GM19452 (cell line): Measurements from ENCODE around the gene SCAPER.
"Not testable (repeated sequence)": the region's sequence is repeated elsewhere in the genome, so short reads cannot be mapped to it uniquely, and the experiment has no call there.

Source experiments
- ATAC-seq: cut with Tn5 transposase; IDR thresholded peaks from one replicate; pipeline ENCODE4 v1.9.1; 2021; ENCODE audit not compliant: unreplicated experiment

SCAPER gene

DNA sequence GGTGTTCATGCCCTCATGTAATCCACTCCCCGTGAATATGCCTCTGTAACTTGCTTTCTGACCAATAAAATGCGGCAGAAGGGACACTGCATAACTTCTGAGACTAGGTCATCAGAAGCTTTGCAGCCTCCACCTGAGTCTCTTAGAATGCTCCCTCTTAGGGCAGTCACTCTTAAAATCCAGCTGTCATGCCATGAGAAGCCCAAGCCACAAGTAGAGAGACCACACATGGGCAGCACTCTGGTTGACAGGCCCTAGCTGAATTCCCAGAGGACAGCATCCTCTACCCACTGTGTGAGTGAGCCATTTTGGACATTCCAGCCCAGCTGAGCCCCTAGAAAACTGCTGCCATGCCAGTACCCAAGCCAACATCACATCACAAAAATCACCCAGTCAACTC lies 41.4 kb downstream of the SCAPER start:
- ATAC-seq, result no peak

DNA sequence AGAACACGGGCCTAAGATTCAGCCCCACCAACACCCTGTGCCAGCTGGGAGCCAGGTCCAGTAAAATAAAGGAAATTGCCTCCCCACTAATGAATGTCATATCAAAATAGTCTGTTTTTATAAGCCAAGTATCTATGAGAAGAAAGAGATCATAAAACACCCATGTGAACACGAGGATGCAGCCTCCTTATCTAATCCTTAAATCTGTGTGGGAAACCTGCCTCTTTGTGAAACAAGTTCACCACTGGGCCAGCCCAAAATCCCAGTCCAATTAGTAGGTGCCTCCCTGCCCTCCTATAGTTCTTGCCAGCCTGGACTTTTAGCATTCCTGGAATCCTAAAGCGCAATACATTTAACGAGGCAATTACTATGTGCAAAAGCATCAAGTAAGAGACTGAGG lies 42.0 kb downstream of the SCAPER start:
- no peak for ATAC-seq

- ATAC-seq, result no peak
Measured at GRCh38 chr15:76861815-76862397, 43.2 kb downstream of the SCAPER start.

- ATAC-seq, result no peak
Measured at GRCh38 chr15:76860201-76860600, 44.9 kb downstream of the SCAPER start.

DNA sequence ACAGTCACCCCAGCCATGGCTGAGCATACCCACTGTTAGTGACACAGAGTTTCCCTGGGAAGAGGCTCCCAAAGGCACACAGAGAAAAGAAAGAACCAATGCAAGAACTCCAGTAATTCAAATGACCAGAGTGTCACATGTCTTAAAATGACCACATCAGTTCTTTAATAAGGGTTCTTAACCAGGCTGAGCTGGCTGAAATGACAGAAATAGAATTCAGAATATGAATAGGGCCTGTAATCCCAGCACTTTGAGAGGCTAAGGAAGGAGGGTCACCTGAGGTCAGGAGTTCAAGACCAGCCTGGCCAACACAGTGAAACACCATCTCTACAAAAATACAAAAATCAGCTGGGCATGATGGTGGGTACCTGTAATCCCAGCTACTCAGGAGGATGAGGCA lies 54.8 kb downstream of the SCAPER start:
- not testable (repeated sequence) for ATAC-seq

GRCh38 chr15:76846782-76847181 lies 58.4 kb downstream of the SCAPER start:
- ATAC-seq, result no peak

GRCh38 chr15:76844096-76844495 lies 61.0 kb downstream of the SCAPER start:
- no peak for ATAC-seq

DNA sequence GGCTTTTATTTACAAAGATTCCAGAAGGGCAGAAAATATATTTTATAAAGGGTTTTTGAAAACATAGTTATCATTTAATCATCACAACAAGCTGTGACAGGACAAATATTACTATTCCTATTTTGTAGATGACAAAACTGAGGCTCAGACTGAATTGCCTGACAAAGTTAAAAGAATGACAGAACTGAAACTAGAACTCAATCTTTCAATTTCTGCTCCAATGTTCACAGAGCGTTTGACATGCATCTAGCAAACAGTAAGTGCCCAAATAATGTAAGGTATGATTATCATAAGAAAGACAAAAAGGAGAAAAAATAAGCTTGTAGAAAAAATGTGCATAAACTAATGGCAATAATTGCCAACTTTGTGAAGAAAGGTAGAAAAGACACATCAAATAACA lies 61.9 kb downstream of the SCAPER start:
- no peak for ATAC-seq

DNA sequence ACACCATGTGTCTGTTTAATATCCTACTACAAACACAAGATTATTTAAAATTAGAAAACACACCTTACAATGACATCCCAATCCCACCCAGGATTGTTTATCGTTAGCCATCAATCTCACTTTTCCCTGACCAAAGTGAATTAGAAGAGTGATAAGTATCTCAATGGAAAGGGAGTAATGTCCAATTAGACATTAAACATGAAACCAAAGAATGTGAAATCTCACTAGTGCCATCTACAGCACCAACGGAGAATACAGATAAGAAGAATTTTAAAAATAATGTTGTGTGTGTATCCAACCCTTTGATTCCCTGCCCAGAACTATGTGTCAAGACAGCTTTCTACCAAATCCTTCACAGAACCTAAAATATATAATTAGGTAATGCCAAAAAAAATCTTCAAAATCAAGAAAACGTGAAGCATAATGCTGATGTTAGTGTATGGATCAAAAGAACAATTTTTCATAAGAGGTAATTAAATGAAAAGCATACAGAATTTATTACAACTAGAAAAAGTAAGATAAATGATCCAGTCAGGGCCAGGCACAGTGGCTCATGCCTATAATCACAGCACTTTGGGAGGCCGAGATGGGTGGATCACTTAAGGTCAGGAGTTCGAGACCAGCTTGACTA lies 64.2 kb downstream of the SCAPER start:
- no peak for ATAC-seq

- no peak for ATAC-seq
Measured at GRCh38 chr15:76839173-76839572, 66.0 kb downstream of the SCAPER start.

- ATAC-seq, result no peak
Measured at GRCh38 chr15:76837474-76837873, 67.7 kb downstream of the SCAPER start.

DNA sequence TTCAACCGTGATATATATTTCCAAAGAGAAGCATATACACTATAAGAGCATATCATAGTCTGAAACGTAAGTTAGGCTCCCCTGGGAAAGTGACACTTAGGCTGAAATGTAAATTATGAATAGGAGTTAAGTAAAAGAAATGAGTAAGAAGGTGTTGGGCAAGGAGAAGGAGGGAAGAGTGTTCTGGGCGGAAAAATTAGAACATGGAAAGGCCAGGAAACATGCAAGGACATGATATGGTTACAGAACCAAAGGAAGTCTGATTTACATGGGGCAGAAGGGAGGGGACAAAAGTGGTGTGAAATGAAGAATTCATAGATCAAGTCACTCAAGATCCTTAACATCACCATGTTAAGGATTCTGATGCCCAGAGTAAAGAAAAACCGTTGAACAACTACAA lies 75.2 kb downstream of the SCAPER start:
- ATAC-seq, result no peak

DNA sequence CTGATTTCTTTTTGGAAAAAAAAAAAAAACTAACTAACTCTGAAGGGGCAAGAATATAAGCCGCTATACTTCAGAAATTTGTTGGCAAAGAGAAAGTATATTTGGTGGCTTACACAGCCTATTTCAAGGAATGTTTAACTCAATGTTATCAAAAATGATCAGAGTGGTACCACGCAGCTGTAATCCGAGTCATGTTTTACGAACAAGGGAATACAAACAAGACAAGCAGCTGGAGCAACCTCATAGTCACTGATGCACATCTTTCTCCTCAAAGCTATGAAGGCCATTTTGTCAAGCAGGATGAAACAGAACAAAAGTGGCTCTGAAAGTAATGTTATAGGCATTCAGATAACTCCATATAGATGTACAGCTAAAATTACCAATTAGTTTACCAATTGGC lies 81.2 kb downstream of the SCAPER start:
- ATAC-seq, result no peak

DNA sequence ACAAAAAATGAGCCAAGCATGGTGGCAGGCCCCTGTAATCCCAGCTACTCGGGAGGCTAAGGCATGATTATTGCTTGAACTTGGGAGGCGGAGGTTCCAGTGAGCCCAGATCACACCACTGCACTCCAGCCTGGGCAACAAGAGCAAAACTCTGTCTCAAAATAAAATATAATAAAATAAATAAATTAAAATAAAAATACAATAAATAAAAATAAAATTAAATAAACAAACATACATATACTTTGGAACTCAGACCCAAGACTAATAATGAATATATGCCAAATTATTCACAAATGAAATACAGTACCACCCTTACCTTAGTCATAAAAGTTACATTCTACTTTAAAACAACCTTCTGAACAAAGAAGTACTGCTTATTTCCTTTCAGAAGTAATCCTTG lies 81.8 kb downstream of the SCAPER start:
- no peak for ATAC-seq

GRCh38 chr15:76818926-76819325 lies 86.2 kb downstream of the SCAPER start:
- not testable (repeated sequence) for ATAC-seq

GRCh38 chr15:76815421-76815820 lies 89.7 kb downstream of the SCAPER start:
- no peak for ATAC-seq

GRCh38 chr15:76812381-76812780 lies 92.8 kb downstream of the SCAPER start:
- no peak for ATAC-seq

DNA sequence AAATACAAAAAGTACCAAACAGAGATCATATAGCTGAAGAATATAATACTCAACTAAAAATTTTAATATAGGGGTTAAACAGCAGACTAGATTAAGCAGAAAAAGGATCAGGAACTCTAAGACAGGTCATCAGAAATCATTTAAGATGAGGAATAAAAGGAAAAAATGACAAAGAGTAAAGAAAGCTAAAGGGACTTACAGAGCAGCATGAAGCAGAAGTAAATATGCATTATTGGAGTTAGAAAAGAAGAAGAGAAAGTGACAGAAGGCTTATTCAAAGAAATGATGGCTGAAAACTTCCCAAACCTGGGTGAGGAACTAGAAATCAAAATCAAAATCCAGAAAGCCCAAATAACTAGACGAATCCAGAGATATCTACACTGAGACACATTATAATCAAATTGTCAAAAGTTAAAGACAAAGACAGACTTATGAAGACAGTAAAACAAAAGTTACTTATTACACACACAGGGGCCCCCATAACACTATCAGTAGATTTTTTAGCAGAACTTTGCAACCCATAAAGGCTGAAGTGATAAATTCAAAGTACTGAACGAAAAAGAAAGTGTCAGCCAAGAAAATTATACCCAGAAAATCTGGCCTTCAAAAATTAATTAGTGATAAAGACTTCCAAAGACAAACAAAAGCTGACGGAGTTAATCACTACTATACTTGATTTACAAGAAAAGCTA lies 95.6 kb downstream of the SCAPER start:
- no peak for ATAC-seq

GRCh38 chr15:76803049-76803571 lies 102.0 kb downstream of the SCAPER start:
- ATAC-seq, result no peak

DNA sequence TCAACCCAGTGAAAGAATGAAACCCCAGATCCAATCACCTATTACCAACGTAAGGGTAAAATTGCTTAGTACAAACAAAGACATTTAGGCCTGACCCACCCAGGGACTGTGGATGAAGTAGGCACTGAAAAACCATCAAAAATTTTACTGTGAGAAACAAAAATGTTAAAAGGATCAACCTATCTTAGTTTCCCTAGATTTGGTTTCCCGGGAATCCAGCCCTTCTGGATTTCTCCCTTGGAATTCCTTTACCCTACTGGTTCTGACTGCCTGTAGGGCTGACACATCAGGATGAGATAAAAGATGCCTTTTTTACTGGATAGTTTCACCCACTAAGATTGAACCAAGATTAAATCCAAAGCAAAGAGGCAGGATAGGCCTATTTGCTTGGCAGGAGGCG lies 102.7 kb downstream of the SCAPER start:
- ATAC-seq, result no peak

- ATAC-seq, result no peak
Measured at GRCh38 chr15:76799760-76800159, 105.4 kb downstream of the SCAPER start.

DNA sequence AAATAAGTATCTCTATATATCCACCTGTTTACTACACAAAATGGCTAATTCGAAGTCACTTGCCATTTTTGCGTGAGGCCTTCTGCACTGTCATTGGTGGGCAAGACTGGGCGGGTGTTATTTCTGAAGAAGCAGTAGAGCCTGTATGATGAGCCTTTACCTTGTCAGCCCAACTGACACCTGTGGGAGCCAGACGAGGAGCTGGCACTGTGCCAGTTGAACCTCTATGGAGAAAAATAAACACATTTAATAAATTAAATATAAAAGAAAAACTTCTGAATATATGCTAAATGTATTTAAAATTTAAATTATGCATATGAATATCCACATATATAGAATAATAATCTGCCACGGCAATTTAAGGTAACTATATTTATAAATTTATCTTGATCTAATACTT lies 109.9 kb downstream of the SCAPER start:
- no peak for ATAC-seq
